GM19455 (cell line): ENCODE results near the gene IL18R1.

Experiments
- ATAC-seq: cut with Tn5 transposase; IDR thresholded peaks from one replicate; pipeline ENCODE4 v1.9.1; 2021; ENCODE audit not compliant: unreplicated experiment

IL18R1 gene

GRCh38 chr2:102386867-102387541 lies 31.4 kb downstream of the IL18R1 start:
- ATAC-seq = no peak

- ATAC-seq = no peak
Measured at GRCh38 chr2:102387763-102388546, 32.4 kb downstream of the IL18R1 start.

GRCh38 chr2:102391565-102391964 lies 36.0 kb downstream of the IL18R1 start:
- ATAC-seq = no peak

- no peak for ATAC-seq
Measured at GRCh38 chr2:102392096-102392495, 36.5 kb downstream of the IL18R1 start.

GRCh38 chr2:102392942-102393341 lies 37.3 kb downstream of the IL18R1 start:
- ATAC-seq = no peak

GRCh38 chr2:102396012-102396411 lies 40.4 kb downstream of the IL18R1 start:
- ATAC-seq = no peak

- no peak for ATAC-seq
Measured at GRCh38 chr2:102397209-102397608, 41.6 kb downstream of the IL18R1 start.

GRCh38 chr2:102399499-102400141 lies 44.0 kb downstream of the IL18R1 start:
- no peak for ATAC-seq

GRCh38 chr2:102401456-102401855 lies 45.9 kb downstream of the IL18R1 start:
- no peak for ATAC-seq

- ATAC-seq = no peak
Measured at GRCh38 chr2:102401865-102402264, 46.3 kb downstream of the IL18R1 start.

GRCh38 chr2:102410952-102411351 lies 55.4 kb downstream of the IL18R1 start:
- ATAC-seq = no peak

GRCh38 chr2:102412199-102412598 lies 56.6 kb downstream of the IL18R1 start:
- no peak for ATAC-seq

GRCh38 chr2:102417946-102418345 lies 62.4 kb downstream of the IL18R1 start:
- peak; percentile 47 for ATAC-seq

- ATAC-seq = peak; percentile 86
Measured at GRCh38 chr2:102418421-102418961, 62.9 kb downstream of the IL18R1 start.

GRCh38 chr2:102420290-102420689 lies 64.7 kb downstream of the IL18R1 start:
- no peak for ATAC-seq

- no peak for ATAC-seq
Measured at GRCh38 chr2:102421890-102422759, 66.5 kb downstream of the IL18R1 start.

- no peak for ATAC-seq
Measured at GRCh38 chr2:102422910-102423309, 67.3 kb downstream of the IL18R1 start, which contains the start of gene IL18RAP. Gene IL18RAP, plus strand, starts transcription at chr2:102423160. Its CDS starts 118 bp downstream, at chr2:102423278.

- ATAC-seq = no peak
Measured at GRCh38 chr2:102423368-102423767, 67.8 kb downstream of the IL18R1 start.

- ATAC-seq = peak; percentile 82
Measured at GRCh38 chr2:102424754-102425153, 69.2 kb downstream of the IL18R1 start.

- no peak for ATAC-seq
Measured at GRCh38 chr2:102425441-102426132, 70.0 kb downstream of the IL18R1 start.
